Tibial artery (tissue), 4 donors: ENCODE results near the gene CELSR1.

Experiments used
- DNase-seq, 2 donors: peaks; one replicate each; pipeline ENCODE4 v3.0.0-alpha.2; 2019
- H3K27ac ChIP-seq, 2 donors: fragments of 200-600 bp; sonication (generic) in 1 of 2; 1 replicate in 1 of 2; 2 replicates in 1 of 2; pipeline ENCODE4 v1.5.1; 2018 to 2019; ENCODE audit warnings: mild to moderate bottlenecking in 1 of 2
- H3K27me3 ChIP-seq, 2 donors: fragments of 200-600 bp; sonication (generic) in 1 of 2; one replicate each; pipeline versions ENCODE4 v1.5.1 to v1.6.0; 2016 to 2019
- H3K36me3 ChIP-seq, 3 donors: fragments of 200-600 bp; sonication (generic) in 2 of 3; one replicate each; pipeline ENCODE4 v1.5.1; 2016 to 2019; ENCODE audit warnings: mild to moderate bottlenecking in 2 of 3
- H3K4me1 ChIP-seq, 4 donors: fragments of 200-600 bp; sonication (generic) in 2 of 4; 1 replicate in 3 of 4; 2 replicates in 1 of 4; pipeline ENCODE4 v1.5.1; 2016 to 2019
- H3K4me3 ChIP-seq, 2 donors: fragments of 200-600 bp; sonication (generic) in 1 of 2; 1 replicate in 1 of 2; 2 replicates in 1 of 2; pipeline ENCODE4 v1.5.1; 2018 to 2019; ENCODE audit warnings: mild to moderate bottlenecking in 2 of 2
- H3K9me3 ChIP-seq, 3 donors: fragments of 200-600 bp; sonication (generic) in 1 of 3; one replicate each; pipeline ENCODE4 v1.5.1; 2016 to 2019
- intact Hi-C: fragments of 100-400 bp; cut with DNase I; formaldehyde crosslinking; loops from one replicate; pipeline ENCODE4 v1.15.0; 2023; ENCODE audit warnings: low total_unique reads
- TF ChIP-seq, protein P1 (sequence below), 2 experiments: fragments of 200-600 bp in 1 of 2; fragments of 450-650 bp in 1 of 2; IDR thresholded peaks; one replicate each; pipeline ENCODE4 v1.5.1; 2017 to 2019; ENCODE audit warnings: antibody characterized with exemption in 2 of 2, mild to moderate bottlenecking in 1 of 2, moderate library complexity in 1 of 2

The CELSR1 gene

DNA sequence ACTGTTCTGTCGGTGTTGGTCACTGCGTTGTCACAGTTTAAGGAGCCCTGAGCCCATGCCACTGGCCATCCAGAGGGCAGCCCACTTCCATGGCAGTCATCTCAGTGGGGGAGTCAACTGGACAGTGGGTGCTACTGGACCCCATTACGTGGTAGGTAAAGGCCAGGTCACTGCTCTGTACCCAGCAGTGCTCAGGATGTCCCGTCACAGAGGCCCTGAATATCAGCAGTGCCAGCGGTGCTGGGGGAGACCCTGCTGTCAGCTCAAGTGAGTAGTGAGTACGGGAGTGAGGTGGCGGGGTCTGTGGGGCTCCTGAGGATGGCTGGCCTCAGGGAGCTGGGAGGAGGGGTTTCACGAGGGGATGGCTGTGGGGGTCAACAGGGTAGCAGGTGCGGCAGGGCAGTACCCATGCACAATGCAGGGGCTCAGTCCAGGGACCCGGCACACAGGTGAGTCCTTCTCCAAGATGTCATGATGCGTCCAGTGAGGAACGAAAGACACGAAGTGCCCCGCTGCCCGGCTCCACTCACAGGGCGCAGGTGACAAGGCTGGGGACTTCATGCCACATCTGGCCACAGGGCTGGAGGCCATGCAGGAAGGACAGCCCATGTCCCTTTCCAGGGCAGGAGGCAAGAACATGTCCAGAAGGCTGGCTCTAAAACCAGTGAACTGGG, 27.9 kb downstream of the CELSR1 start:
- peaks cover 0 to 42% of the 10 kb centered on the region in 2 donors for H3K27me3 ChIP-seq
- H3K36me3 ChIP-seq = no peaks in the 10 kb centered on the region
- intact Hi-C loops = no loop called here
- H3K4me1 ChIP-seq = no peaks in the 10 kb centered on the region
- no peaks in the 10 kb centered on the region for H3K9me3 ChIP-seq
- TF ChIP-seq, protein P1, sequence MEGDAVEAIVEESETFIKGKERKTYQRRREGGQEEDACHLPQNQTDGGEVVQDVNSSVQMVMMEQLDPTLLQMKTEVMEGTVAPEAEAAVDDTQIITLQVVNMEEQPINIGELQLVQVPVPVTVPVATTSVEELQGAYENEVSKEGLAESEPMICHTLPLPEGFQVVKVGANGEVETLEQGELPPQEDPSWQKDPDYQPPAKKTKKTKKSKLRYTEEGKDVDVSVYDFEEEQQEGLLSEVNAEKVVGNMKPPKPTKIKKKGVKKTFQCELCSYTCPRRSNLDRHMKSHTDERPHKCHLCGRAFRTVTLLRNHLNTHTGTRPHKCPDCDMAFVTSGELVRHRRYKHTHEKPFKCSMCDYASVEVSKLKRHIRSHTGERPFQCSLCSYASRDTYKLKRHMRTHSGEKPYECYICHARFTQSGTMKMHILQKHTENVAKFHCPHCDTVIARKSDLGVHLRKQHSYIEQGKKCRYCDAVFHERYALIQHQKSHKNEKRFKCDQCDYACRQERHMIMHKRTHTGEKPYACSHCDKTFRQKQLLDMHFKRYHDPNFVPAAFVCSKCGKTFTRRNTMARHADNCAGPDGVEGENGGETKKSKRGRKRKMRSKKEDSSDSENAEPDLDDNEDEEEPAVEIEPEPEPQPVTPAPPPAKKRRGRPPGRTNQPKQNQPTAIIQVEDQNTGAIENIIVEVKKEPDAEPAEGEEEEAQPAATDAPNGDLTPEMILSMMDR (IDR thresholded peaks at IDR 0.05) = no peak
- no peak overlapping the region for H3K4me3 ChIP-seq
- H3K27ac ChIP-seq = no peak overlapping the region
- DNase-seq = no peak

DNA sequence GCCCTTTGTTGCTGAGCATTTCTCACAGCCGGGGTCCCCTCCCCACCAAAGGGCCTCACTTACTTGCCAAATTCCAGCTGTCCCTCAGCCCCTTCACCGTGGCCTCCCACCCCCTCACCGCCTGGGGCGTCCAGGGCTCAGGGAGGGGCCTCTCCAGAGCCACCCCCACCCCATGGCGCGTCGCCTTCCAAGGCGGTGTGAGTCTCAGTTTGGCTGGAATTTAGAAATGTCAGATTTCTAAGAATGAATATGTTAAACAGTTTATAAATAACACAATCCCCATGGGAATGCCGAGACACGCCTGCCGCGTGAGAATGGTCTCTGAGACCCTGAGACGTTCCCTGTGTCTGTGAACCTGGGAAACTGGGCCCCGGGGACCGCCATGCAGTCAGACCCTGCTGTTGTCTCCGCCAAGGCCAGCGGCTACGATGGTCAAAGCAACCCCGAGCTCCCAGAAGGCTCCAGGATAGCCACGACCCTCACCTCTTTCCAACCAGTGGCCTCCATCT, 28.9 kb downstream of the CELSR1 start:
- Histone ChIP-seq H3K4me3 (no peak overlapping the region), H3K27me3 (peaks cover 0 to 38% of the 10 kb centered on the region in 2 donors), H3K9me3 (no peaks in the 10 kb centered on the region), H3K4me1 (no peaks in the 10 kb centered on the region), H3K27ac (no peak overlapping the region), H3K36me3 (no peaks in the 10 kb centered on the region)
- intact Hi-C loops = no loop called here
- TF ChIP-seq, protein P1 (IDR thresholded peaks at IDR 0.05) = no peak
- DNase-seq = no peak

DNA sequence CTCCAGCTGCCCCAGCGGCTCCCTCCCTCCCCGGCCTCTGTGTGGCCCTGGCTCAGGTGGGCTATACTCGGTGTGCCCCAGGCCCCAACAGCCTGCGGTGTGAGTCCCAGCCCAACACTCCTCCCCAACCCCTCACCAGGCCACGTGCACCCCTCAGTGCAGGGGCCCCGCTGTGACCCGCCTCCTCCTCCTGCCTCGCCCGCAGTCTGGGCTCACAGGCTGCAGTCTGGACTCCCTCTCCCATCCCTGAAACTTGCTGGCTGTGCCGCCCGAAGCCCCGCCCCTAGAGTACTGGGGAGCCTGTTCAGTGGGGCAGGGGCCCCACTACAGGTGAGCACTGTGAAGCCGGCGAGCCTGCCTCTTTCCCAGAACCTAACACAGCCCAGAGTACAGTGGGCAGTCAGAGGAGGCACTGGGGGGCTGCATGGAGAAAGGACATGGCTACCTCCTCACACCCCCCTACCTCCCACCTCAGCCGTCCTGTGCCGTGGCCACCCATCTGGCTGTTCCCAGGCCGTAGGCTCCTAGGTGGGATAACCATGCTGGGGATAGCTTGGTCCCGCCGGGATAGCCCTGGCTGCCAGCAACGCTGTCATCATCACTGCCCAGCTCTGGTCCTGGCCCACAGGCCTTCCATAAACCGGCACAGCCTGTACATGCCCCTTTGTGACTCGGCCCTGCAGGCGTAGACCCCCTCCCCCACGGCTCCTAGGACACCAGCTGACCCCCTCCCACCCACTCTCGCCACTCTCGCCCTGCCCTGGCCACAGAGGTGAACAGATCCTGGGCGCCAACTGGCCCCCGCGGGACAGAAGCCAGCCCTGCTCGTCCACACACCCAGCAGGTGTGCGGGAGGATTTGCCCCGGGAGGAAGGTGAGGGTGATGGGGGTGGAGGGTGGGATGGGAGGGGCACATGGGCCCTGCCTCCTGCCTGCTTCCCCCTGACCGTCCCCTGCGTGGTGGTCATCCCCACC, 29.7 kb downstream of the CELSR1 start:
- Histone ChIP-seq H3K27me3 (peaks cover 0 to 46% of the 10 kb centered on the region in 2 donors), H3K9me3 (no peaks in the 10 kb centered on the region), H3K27ac (no peak overlapping the region), H3K4me1 (no peaks in the 10 kb centered on the region), H3K36me3 (no peaks in the 10 kb centered on the region), H3K4me3 (no peak overlapping the region)
- no peak for DNase-seq
- TF ChIP-seq, protein P1 (IDR thresholded peaks at IDR 0.05) = no peak
- intact Hi-C loops = no loop called here

DNA sequence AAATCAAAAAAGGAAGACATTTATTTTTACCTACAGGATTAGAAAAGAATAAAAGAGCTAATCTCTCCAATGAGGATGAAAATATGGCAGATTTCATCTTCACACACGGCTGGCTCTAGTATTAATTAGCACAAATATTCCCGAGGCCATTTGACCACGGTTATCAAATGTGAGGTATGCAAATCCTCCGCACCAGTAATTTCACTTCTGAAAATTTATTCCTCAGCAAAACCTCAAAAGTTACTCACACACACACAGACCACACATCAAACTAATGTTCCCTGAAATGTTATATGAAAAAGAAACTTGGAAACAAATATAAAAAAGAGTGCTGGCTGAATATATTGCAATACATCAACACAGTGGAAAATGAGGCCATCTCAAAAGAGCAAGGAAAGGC, 32.8 kb downstream of the CELSR1 start:
- no peak overlapping the region for H3K27ac ChIP-seq
- no peaks in the 10 kb centered on the region for H3K36me3 ChIP-seq
- intact Hi-C loops = no loop called here
- no peak for DNase-seq
- TF ChIP-seq, protein P1 (IDR thresholded peaks at IDR 0.05) = no peak
- no peaks in the 10 kb centered on the region for H3K4me1 ChIP-seq
- H3K4me3 ChIP-seq = no peak overlapping the region
- H3K9me3 ChIP-seq = no peaks in the 10 kb centered on the region
- peaks cover 0 to 45% of the 10 kb centered on the region in 2 donors for H3K27me3 ChIP-seq

DNA sequence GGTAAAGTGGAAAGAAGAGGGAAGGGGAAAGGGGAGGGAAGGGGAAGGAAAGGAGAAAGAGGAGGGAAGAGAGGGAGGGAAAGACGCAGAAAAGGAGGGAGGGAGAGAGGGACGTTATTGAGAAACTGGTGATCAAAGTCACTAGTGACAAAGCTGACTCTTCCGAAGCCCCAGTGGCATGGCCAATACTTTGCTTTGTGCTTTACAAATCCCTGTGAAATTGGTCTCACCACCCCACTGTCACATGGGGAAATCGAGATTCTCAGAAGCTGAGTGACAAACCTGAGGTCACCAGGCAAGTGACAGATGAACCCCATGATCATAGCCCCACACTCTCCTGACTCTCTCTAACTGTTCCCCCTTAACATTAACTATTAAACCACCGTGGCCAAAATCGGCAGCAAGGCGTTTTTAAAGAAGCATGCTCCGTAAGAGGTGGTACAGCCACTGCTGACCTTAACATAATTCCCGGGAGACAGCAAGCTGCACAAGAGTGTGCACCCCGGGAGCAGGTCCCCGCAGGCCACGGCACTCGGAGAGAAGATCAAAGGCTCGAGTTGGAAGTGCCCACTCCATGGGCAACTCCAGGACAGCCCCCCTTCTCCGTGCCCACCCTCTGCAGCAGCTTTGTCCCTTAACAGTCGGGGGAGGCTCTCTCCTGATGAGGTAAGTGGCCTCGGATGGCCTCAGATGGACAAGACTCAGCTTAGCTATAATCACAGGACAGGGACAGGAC, 34.8 kb downstream of the CELSR1 start:
- DNase-seq = no peak
- intact Hi-C loops = no loop called here
- Histone ChIP-seq H3K9me3 (no peaks in the 10 kb centered on the region), H3K4me3 (no peak overlapping the region), H3K36me3 (no peaks in the 10 kb centered on the region), H3K27me3 (peaks cover 0 to 33% of the 10 kb centered on the region in 2 donors), H3K4me1 (no peaks in the 10 kb centered on the region), H3K27ac (no peak overlapping the region)
- TF ChIP-seq, protein P1 (IDR thresholded peaks at IDR 0.05) = no peak
